GM23248 (cell line): ENCODE results near the gene CUX1.

Experiments
- EZH2 ChIP-seq: fragments of 200-600 bp; sonication (generic); IDR thresholded peaks from 2 replicates; pipeline ENCODE4 v1.6.1; 2018; ENCODE audit warnings: antibody characterized with exemption, mild to moderate bottlenecking; ENCODE audit not compliant: insufficient read depth, poor library complexity, severe bottlenecking
- EZH2phosphoT487 ChIP-seq: fragments of 200-600 bp; sonication (generic); IDR thresholded peaks from 2 replicates; pipeline ENCODE4 v1.6.1; 2018; ENCODE audit warnings: antibody characterized with exemption, moderate library complexity, mild to moderate bottlenecking, low read depth; ENCODE audit not compliant: insufficient read depth

DNA sequence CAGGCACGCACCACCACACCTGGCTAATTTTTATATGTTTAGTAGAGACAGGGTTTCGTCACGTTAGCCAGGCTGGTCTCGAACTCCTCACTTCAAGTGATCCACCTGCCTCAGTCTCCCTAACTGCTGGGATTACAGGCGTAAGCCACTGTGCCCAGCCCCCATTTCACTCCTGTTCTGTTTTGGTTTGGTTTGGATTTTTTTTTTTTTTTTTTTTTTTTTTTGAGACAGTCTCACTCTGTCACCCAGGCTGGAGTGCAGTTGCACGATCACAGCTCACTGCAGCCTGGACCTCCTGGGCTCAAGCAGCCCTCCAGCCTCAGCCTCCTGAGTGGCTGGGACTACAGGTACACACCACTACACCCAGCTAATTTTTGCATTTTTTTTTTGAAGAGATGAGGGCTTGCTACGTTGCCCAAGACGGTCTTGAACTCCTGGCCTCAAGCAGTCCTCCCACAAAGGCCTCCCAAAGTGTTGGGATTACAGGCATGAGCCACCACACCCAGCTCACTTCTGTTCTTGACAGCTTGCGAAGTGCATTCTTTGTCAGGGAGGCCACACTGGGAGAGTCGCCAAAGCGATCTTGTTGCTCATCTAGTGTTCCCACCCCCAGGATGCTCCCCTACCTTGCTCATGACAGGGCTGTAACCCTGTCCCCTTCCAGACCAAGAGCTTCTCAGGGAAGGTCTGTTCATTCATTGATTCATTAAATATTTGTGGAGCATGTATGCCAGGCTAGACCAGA lies 229.1 kb downstream of the CUX1 start:
- TF ChIP-seq EZH2 (no peak), EZH2phosphoT487 (no peak)
